ENCODE measurements around the gene GDPD3. TPM values are rescaled to one million over a fixed set of nuclear protein-coding genes. Genes with fewer than 3 reads are reported as not detected.

The GDPD3 gene
- total RNA-seq, 1 donor from 2014 or later: 7.7 TPM

DNA sequence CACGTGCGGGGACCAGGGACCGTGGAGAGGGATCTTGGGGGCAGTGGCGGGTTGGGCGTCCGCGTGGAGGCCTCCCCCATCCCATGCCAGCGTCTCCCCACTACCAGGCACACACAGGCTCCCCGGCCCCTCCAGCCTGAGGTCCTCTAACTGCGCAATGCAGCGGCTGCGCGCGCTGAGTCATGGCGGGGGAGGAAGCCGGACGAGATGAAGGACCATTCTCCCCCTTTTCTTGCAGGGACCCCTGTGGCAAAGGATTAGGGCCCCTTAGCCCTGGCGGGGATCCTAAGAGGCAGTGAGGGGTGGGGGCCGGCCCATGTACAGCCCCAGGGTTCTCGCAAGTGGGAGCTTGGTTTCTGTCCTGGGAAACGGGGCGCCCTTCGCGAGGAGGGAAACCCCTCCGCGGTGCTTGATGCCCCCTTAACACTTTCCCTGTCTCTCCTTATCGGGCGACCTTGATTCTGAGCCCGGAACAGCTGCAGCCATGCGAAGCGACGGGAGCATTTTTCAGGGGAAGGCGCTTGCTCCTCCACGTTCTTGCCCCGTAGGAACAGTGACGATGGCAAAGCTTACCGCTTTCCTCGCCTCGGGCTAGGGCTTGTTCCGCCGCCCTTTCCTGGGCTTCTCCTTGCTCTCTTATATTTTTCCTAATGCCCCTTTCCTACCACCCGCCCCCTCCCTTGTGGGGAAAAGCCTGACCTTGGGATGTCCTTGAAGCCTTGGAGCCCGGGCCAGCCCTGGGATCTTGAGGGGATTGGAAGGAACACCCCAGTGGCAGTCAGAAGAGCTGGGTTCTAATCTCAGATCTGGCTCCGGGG is 47.2 kb downstream of the GDPD3 start:
- DNase-seq (ENCODE audit: low read depth, low spot score): no peak
- Mint-ChIP-seq H3K9me3 (no peaks in the 10 kb centered on the region), H3K36me3 (ENCODE audit: low read depth) (peaks cover 18% of the 10 kb centered on the region), H3K27ac (ENCODE audit: unreplicated experiment) (peak overlapping the region; percentile 91), H3K27me3 (ENCODE audit: low read depth) (no peaks in the 10 kb centered on the region), H3K4me3 (peak overlapping the region; percentile 98), H3K4me1 (peaks cover 43% of the 10 kb centered on the region)
- no peak for TF ChIP-seq CTCF (conservative IDR thresholded peaks at IDR 0.05)

- peak within 1 kb of the TSS; percentile 98 for H3K27ac Mint-ChIP-seq (ENCODE audit: unreplicated experiment)
- H3K9me3 Mint-ChIP-seq: no peaks in the 10 kb centered on the region
- no peak for TF ChIP-seq CTCF (conservative IDR thresholded peaks at IDR 0.05)
- H3K4me1 Mint-ChIP-seq: peaks cover 43% of the 10 kb centered on the region
- peak within 1 kb of the TSS; percentile 98 for H3K4me3 Mint-ChIP-seq
- DNase-seq (ENCODE audit: low read depth, low spot score): peak; percentile 86
- no peaks in the 10 kb centered on the region for H3K27me3 Mint-ChIP-seq (ENCODE audit: low read depth)
- peaks cover 18% of the 10 kb centered on the region for H3K36me3 Mint-ChIP-seq (ENCODE audit: low read depth)
Measured at GRCh38 chr16:30065102-30065942, 48.0 kb downstream of the GDPD3 start, which contains the start of gene ALDOA. Gene ALDOA (plus strand): TSS chr16:30065760. CDS start chr16:30066898, 1,138 bp downstream.

DNA sequence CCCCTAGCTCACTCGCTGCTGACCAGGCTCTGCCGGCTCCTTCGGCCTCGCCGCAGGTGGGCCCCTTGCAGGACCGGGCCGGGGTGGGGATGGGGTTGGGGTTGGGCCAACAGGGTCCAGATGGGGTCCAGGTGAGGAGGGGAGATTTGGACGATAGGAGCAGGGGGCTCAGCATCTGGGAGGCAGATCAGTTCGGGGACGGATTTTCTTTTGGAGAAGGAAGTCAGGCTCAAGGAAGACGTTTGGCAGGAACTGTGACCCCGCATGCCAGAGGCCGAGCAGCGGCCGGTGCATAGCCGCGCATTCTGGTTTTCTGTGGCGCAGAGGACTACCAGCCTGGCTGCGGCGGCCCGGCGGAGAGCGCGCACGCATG is 48.6 kb downstream of the GDPD3 start:
- no peak overlapping the region for H3K27ac Mint-ChIP-seq (ENCODE audit: unreplicated experiment)
- H3K27me3 Mint-ChIP-seq (ENCODE audit: low read depth): no peaks in the 10 kb centered on the region
- no peak for TF ChIP-seq CTCF (conservative IDR thresholded peaks at IDR 0.05)
- H3K4me1 Mint-ChIP-seq: peaks cover 43% of the 10 kb centered on the region
- H3K36me3 Mint-ChIP-seq (ENCODE audit: low read depth): peaks cover 18% of the 10 kb centered on the region
- peak overlapping the region; percentile 98 for H3K4me3 Mint-ChIP-seq
- no peaks in the 10 kb centered on the region for H3K9me3 Mint-ChIP-seq
- no peak for DNase-seq (ENCODE audit: low read depth, low spot score)

DNA sequence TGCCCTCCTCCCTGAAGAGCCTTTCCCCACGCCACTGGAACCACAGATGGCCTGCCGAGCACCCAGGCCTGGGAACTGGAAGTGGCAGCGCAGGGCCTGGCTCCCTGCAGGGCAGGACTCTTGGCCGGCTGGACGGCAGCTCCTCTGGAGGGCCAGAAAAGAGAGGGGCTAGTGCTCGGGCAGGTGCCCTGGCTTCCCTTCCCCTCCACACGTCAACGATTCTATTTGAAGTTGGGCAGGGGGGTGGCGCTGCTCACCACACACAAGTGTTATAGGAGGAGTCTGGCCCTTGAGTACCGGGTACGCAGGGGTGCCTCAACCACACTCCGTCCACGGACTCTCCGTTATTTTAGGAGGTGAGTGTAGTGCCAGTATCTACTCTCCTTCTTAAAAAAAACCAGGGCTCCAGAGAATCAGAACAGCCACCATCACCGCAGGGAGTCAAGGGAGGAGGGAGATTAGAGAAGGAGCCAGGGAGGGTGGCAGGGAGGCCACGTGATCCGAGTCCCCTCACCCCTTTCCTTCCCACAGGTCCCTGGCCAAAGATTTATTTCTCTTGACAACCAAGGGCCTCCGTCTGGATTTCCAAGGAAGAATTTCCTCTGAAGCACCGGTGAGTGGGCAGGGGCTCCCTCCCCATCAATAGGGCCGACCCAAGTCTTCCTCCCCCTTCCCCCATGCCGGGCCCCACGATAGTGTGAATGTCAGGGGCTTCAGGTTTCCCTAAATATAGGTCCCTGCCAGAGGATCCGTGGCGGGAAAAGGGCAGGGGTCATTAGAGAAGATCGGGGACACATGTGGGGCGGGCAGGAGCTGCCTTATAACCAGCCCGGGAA is 49.2 kb downstream of the GDPD3 start:
- peaks cover 38% of the 10 kb centered on the region for H3K4me1 Mint-ChIP-seq
- no peaks in the 10 kb centered on the region for H3K27me3 Mint-ChIP-seq (ENCODE audit: low read depth)
- peak overlapping the region; percentile 98 for H3K4me3 Mint-ChIP-seq
- H3K27ac Mint-ChIP-seq (ENCODE audit: unreplicated experiment): peak overlapping the region; percentile 95
- TF ChIP-seq CTCF (conservative IDR thresholded peaks at IDR 0.05): no peak
- no peaks in the 10 kb centered on the region for H3K9me3 Mint-ChIP-seq
- no peak for DNase-seq (ENCODE audit: low read depth, low spot score)
- peaks cover 13% of the 10 kb centered on the region for H3K36me3 Mint-ChIP-seq (ENCODE audit: low read depth)

GRCh38 chr16:30063278-30063892 is 50.0 kb downstream of the GDPD3 start:
- TF ChIP-seq CTCF (conservative IDR thresholded peaks at IDR 0.05): no peak
- Mint-ChIP-seq H3K4me3 (peak overlapping the region; percentile 98), H3K27me3 (ENCODE audit: low read depth) (no peaks in the 10 kb centered on the region), H3K27ac (ENCODE audit: unreplicated experiment) (no peak overlapping the region), H3K9me3 (no peaks in the 10 kb centered on the region), H3K36me3 (ENCODE audit: low read depth) (peaks cover 8% of the 10 kb centered on the region), H3K4me1 (peaks cover 33% of the 10 kb centered on the region)
- DNase-seq (ENCODE audit: low read depth, low spot score): no peak

Data from neural crest cell (in vitro differentiated cells).